ENCODE measurements around the gene IQCN. TPM values are rescaled to one million over a fixed set of nuclear protein-coding genes. Genes with fewer than 3 reads are reported as not detected.
"Not testable (repeated sequence)": the region's sequence is repeated elsewhere in the genome, so short reads cannot be mapped to it uniquely, and the experiment has no call there.

IQCN gene
- polyA plus RNA-seq, 6 donors from 2014 or later = 0.69 to 1.9 (median 1.1) TPM; not detected in 1

GRCh38 chr19:18216789-18217188, 57.5 kb downstream of the IQCN start:
- DNase-seq (no peak), ATAC-seq (ENCODE audit: low read depth in 2 of 2) (no peak)
- H3K27me3 Mint-ChIP-seq = peaks cover 6 to 39% (median 35%) of the 10 kb centered on the region in 3 donors
- no peak overlapping the region for H3K4me3 Mint-ChIP-seq
- H3K27ac Mint-ChIP-seq = no peak overlapping the region
- peaks cover 0 to 3% (median 0%) of the 10 kb centered on the region in 7 donors for H3K9me3 Mint-ChIP-seq
- peaks cover 0 to 4% (median 3%) of the 10 kb centered on the region in 3 donors for H3K4me1 Mint-ChIP-seq
- no peaks in the 10 kb centered on the region for H3K36me3 Mint-ChIP-seq

DNA sequence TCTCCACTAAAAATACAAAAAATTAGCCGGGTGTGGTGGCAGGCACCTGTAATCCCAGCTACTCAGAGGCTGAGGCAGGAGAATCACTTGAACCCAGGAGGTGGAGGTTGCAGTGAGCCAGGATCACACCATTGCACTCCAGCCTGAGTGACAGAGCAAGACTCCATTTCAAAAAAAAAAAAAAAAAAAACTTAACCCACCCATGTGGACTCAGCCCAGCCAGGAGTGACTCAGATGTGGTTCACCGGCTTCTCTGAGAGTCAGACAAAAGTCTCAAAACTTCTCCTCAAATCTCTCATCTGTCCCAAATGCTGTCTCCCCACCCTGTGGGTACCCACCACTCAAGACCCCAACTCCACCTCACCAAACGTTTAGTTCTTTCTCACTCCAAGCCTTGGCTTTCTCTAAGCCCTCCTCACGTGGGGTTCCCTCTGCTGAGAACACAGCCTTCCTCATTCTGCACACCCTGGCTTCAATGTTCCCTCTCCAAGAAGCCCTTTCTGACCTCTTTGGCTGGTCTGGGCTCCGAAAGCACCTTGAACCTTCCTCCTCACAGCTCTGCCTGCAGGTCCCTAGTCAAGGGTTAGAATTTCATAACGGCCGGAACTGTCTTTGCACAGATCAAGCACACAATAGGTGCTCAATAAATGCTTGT, 59.3 kb downstream of the IQCN start:
- no peaks in the 10 kb centered on the region for H3K36me3 Mint-ChIP-seq
- ATAC-seq (ENCODE audit: low read depth in 2 of 2) = no peak
- H3K9me3 Mint-ChIP-seq = no peaks in the 10 kb centered on the region
- no peak for DNase-seq
- H3K27ac Mint-ChIP-seq = peak overlapping the region in 2 of 6 donors; percentile 40 to 62
- no peak overlapping the region for H3K4me3 Mint-ChIP-seq
- peaks cover 0 to 4% (median 0%) of the 10 kb centered on the region in 3 donors for H3K4me1 Mint-ChIP-seq
- peaks cover 7 to 38% (median 36%) of the 10 kb centered on the region in 3 donors for H3K27me3 Mint-ChIP-seq

- Mint-ChIP-seq H3K9me3 (no peaks in the 10 kb centered on the region), H3K27me3 (peaks cover 4 to 28% (median 27%) of the 10 kb centered on the region in 3 donors), H3K4me1 (peaks cover 0 to 4% (median 0%) of the 10 kb centered on the region in 3 donors), H3K36me3 (no peaks in the 10 kb centered on the region), H3K27ac (no peak overlapping the region), H3K4me3 (no peak overlapping the region)
- no peak for DNase-seq
- ATAC-seq (ENCODE audit: low read depth in 2 of 2) = no peak
These were observed 62.6 kb downstream of the IQCN start for GRCh38 chr19:18211683-18212082.

DNA sequence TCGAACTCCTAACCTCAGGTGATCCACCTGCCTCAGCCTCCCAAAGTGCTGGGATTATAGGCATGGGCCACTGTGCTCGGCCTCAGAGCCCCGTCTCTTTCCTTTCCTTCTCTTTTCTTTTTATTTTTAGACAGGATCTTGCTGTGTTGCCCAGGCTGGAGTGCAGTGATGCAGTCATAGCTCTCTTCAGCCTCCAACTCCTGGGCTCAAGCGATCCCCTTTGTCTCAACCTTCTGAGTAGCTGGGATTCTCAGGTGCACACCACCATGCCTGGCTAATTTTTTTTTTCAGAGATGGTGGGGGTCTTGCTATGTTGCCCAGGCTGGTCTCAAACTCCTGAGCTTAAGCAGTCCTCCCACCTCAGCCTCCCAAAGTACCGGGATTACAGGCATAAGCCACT, 64.3 kb downstream of the IQCN start:
- not testable (repeated sequence) for ATAC-seq (ENCODE audit: low read depth in 2 of 2); H3K9me3 Mint-ChIP-seq; H3K4me3 Mint-ChIP-seq; DNase-seq; H3K4me1 Mint-ChIP-seq; H3K36me3 Mint-ChIP-seq
- peaks cover 4 to 28% (median 21%) of the 10 kb centered on the region in 3 donors for H3K27me3 Mint-ChIP-seq
- peak overlapping the region in 1 of 6 donors; percentile 27 for H3K27ac Mint-ChIP-seq

DNA sequence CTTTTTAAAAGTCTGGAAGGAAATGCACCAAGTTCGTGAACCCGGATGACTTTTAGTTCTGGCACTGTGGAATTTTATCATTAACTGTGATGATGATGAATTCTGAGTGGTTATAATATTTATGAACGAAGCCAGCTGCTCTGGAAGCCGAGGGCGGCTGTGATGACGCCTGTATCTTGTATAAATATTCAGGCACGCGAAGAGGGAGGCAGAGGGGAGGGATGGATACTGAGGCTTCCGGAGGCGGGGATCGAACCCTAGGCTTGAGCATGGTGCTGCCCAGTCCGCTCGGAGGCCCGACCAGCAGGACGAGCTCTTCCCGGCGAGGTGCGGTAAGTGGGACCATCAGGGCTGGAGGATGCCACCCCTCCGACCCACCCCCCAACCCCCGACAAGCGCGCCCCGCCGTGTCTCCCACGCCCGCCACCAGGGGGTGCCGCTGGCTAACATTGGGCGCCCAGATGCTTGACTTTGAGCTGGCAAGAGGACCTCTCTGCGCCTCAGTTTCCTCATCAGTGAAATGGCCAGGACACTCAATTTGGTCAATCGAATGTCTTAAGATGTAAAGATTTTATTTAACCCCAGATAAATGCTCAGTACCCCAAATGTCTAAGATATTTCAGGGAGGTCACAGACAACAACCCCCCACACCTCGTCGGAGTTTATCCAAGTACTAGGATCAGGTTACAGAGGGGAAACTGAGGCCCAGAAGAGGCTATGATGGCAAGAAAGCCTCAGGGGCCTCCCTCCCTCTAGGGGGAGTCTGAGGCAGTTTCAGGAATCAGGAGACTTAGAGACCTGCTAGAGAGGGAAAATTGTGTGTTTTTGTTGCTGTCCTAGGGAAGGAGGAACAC, 65.9 kb downstream of the IQCN start:
- Mint-ChIP-seq H3K9me3 (no peaks in the 10 kb centered on the region), H3K27ac (peak overlapping the region in 1 of 6 donors; percentile 47), H3K4me1 (peaks cover 7 to 19% (median 13%) of the 10 kb centered on the region in 3 donors), H3K36me3 (no peaks in the 10 kb centered on the region), H3K4me3 (peak overlapping the region in 1 of 8 donors; percentile 30), H3K27me3 (peaks cover 4 to 23% (median 19%) of the 10 kb centered on the region in 3 donors)
- ATAC-seq (ENCODE audit: low read depth in 2 of 2) = no peak
- DNase-seq = peak; percentile 50

Other genes starting within 250 kb of the IQCN start
- 10 to 100 TPM in 1 of 6 donors, 1 to 10 TPM in 5; 5.8 to 15.8 (median 8.1) TPM for gene IL12RB1, start 187.5 kb downstream of the IQCN start, polyA plus RNA-seq (ENCODE audit: low read depth in 6 of 6)
- 10 to 100 TPM in 5 of 6 donors, 1 to 10 TPM in 1; 9.3 to 20.6 (median 13.3) TPM for gene MAST3, start 176.7 kb downstream of the IQCN start, polyA plus RNA-seq (ENCODE audit: low read depth in 6 of 6)
- 1 to 10 TPM; 1.2 to 5.7 (median 2.3) TPM for gene PIK3R2, start 121.3 kb downstream of the IQCN start, polyA plus RNA-seq (ENCODE audit: low read depth in 6 of 6)
- 100 to 1,000 TPM; 107 to 293 (median 206) TPM for gene IFI30, start 100.6 kb downstream of the IQCN start, polyA plus RNA-seq (ENCODE audit: low read depth in 6 of 6)
- 10 to 100 TPM in 3 of 6 donors, 1 to 10 TPM in 3; 1.8 to 12.0 (median 10.2) TPM for gene MPV17L2, start 81.2 kb downstream of the IQCN start, polyA plus RNA-seq (ENCODE audit: low read depth in 6 of 6)
- gene RAB3A, start 70.4 kb downstream of the IQCN start, polyA plus RNA-seq (ENCODE audit: low read depth in 6 of 6) = 1 to 10 TPM in 3 of 6 donors, under 1 TPM in 3; 0.21 to 2.8 (median 0.80) TPM
- gene PDE4C, start 48.0 kb downstream of the IQCN start, polyA plus RNA-seq (ENCODE audit: low read depth in 6 of 6) = not detected
- 100 to 1,000 TPM in 4 of 6 donors, 10 to 100 TPM in 2; 46.5 to 325 (median 154) TPM for gene JUND, start 7.2 kb upstream of the IQCN start, polyA plus RNA-seq (ENCODE audit: low read depth in 6 of 6)
- gene LSM4, start 48.6 kb upstream of the IQCN start, polyA plus RNA-seq (ENCODE audit: low read depth in 6 of 6) = 100 to 1,000 TPM; 111 to 157 (median 123) TPM
- gene PGPEP1, start 66.1 kb upstream of the IQCN start, polyA plus RNA-seq (ENCODE audit: low read depth in 6 of 6) = 10 to 100 TPM in 2 of 6 donors, 1 to 10 TPM in 4; 4.0 to 11.8 (median 8.0) TPM
- not detected for gene GDF15, start 111.7 kb upstream of the IQCN start, polyA plus RNA-seq (ENCODE audit: low read depth in 6 of 6)
- 10 to 100 TPM in 4 of 6 donors, 1 to 10 TPM in 1, under 1 TPM in 1; 0.17 to 30.8 (median 17.9) TPM for gene LRRC25, start 123.2 kb upstream of the IQCN start, polyA plus RNA-seq (ENCODE audit: low read depth in 6 of 6)
- 10 to 100 TPM; 54.7 to 78.0 (median 61.8) TPM for gene SSBP4, start 144.9 kb upstream of the IQCN start, polyA plus RNA-seq (ENCODE audit: low read depth in 6 of 6)
- 10 to 100 TPM in 2 of 6 donors, 1 to 10 TPM in 4; 6.3 to 12.2 (median 8.6) TPM for gene ISYNA1, start 163.7 kb upstream of the IQCN start, polyA plus RNA-seq (ENCODE audit: low read depth in 6 of 6)
- 10 to 100 TPM in 5 of 6 donors, 1 to 10 TPM in 1; 7.0 to 19.3 (median 14.6) TPM for gene ELL, start 247.6 kb upstream of the IQCN start, polyA plus RNA-seq (ENCODE audit: low read depth in 6 of 6)

Data from naive B cell (primary cell).